Muscle of leg (tissue), 11 donors: ENCODE data around the gene LAMA2. TPM values are rescaled to one million over a fixed set of nuclear protein-coding genes. Genes with fewer than 3 reads are reported as not detected.

ENCODE experiments used
- DNase-seq: peaks from one replicate; pipeline ENCODE4 v3.0.0; 2013
- H3K27ac ChIP-seq: one replicate; pipeline ENCODE4 v1.5.1; 2013; ENCODE audit warnings: mild to moderate bottlenecking, low read length, control low read depth
- H3K27me3 ChIP-seq: one replicate; pipeline ENCODE4 v1.6.1; 2013; ENCODE audit warnings: low read length; ENCODE audit not compliant: control insufficient read depth, insufficient read depth
- H3K36me3 ChIP-seq: one replicate; pipeline ENCODE4 v1.6.1; 2013; ENCODE audit warnings: low read length; ENCODE audit not compliant: control insufficient read depth, insufficient read depth
- H3K4me1 ChIP-seq: one replicate; pipeline ENCODE4 v1.6.1; 2013; ENCODE audit warnings: low read length; ENCODE audit not compliant: control insufficient read depth, insufficient read depth
- H3K4me3 ChIP-seq: one replicate; pipeline ENCODE4 v1.5.1; 2013; ENCODE audit warnings: low read length, control low read depth
- H3K9me3 ChIP-seq: replicated peaks from 2 replicates; pipeline ENCODE4 v1.6.1; 2013; ENCODE audit warnings: low read depth, low read length; ENCODE audit not compliant: control insufficient read depth
- WGBS: methylation state at CpG from one replicate; pipeline ENCODE4 v1.1.5; 2013; ENCODE audit warnings: missing lambda C conversion rate; ENCODE audit not compliant: insufficient coverage; 5-methylcytosine and 5-hydroxymethylcytosine counted together
- polyA plus RNA-seq, 8 donors: library from polyadenylated mRNA; unstranded; fragments of 120-200 nt; gene quantifications; one replicate each; pipeline versions ENCODE4 v1.2.1 to v1.2.3, GENCODE V29; 2013; ENCODE audit warnings: inconsistent platforms in 1 of 8, low replicate concordance in 1 of 8; ENCODE audit not compliant: insufficient read length in 8 of 8, insufficient read depth in 1 of 8
- total RNA-seq: library from RNA; stranded (reverse); fragments of 120-200 nt; gene quantifications from one replicate; pipeline ENCODE4 v1.2.4, GENCODE V29; 2013

The LAMA2 gene
- total and polyA plus RNA-seq, 9 donors, result 105 to 165 (median 140) TPM

GRCh38 chr6:129351807-129352206 lies 468.9 kb downstream of the LAMA2 start:
- peaks cover 4% of the 10 kb centered on the region for H3K36me3 ChIP-seq
- no peaks in the 10 kb centered on the region for H3K27me3 ChIP-seq
- no peaks in the 10 kb centered on the region for H3K4me1 ChIP-seq
- DNase-seq, result peak; percentile 24
- no peak overlapping the region for H3K27ac ChIP-seq
- H3K4me3 ChIP-seq, result no peak overlapping the region
- no peaks in the 10 kb centered on the region for H3K9me3 ChIP-seq
- WGBS, result 33% methylated on average over 1 of the region's 1 CpG

DNA sequence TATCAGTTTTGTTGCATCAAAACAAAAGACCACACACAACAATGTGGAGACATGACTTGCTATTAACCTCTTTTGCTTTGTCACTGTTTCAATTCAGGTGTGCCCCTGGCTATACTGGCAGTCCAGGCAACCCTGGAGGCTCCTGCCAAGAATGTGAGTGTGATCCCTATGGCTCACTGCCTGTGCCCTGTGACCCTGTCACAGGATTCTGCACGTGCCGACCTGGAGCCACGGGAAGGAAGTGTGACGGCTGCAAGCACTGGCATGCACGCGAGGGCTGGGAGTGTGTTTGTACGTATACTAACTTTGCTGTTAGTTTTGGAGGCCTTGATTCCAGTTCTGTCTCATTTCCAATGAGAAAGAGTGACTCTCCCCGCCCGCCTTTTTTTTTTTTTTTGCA lies 470.1 kb downstream of the LAMA2 start:
- no peaks in the 10 kb centered on the region for H3K4me1 ChIP-seq
- H3K27ac ChIP-seq, result no peak overlapping the region
- H3K4me3 ChIP-seq, result no peak overlapping the region
- H3K27me3 ChIP-seq, result no peaks in the 10 kb centered on the region
- WGBS, result 60% methylated on average over 7 of the region's 9 CpGs
- peak; percentile 20 for DNase-seq
- H3K36me3 ChIP-seq, result peaks cover 4% of the 10 kb centered on the region
- no peaks in the 10 kb centered on the region for H3K9me3 ChIP-seq

GRCh38 chr6:129356129-129356528 lies 473.2 kb downstream of the LAMA2 start:
- WGBS, result 20% methylated on average over 1 of the region's 2 CpGs
- Histone ChIP-seq H3K27me3 (no peaks in the 10 kb centered on the region), H3K4me3 (no peak overlapping the region), H3K9me3 (no peaks in the 10 kb centered on the region), H3K27ac (no peak overlapping the region), H3K4me1 (no peaks in the 10 kb centered on the region), H3K36me3 (peaks cover 4% of the 10 kb centered on the region)
- no peak for DNase-seq

- no peaks in the 10 kb centered on the region for H3K9me3 ChIP-seq
- no CpG with 5 or more reads among the region's 2 CpGs for WGBS
- H3K36me3 ChIP-seq, result peaks cover 3% of the 10 kb centered on the region
- H3K27me3 ChIP-seq, result no peaks in the 10 kb centered on the region
- H3K4me1 ChIP-seq, result no peaks in the 10 kb centered on the region
- no peak for DNase-seq
- no peak overlapping the region for H3K4me3 ChIP-seq
- no peak overlapping the region for H3K27ac ChIP-seq
These were observed 477.1 kb downstream of the LAMA2 start for GRCh38 chr6:129359811-129360681.

DNA sequence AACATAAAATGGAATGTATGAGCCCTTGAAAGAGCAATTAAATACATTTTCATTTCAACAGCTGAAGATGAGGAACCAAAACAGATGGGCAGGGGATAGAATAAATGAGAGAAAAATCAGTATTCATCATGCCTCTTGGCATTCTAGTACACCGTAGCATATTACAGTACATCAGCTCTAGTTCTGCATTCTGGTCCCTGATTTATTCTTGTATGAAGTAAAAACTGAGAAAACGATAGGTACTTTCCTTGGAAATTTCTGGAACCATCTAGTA lies 477.7 kb downstream of the LAMA2 start:
- Histone ChIP-seq H3K27ac (no peak overlapping the region), H3K4me3 (no peak overlapping the region), H3K4me1 (no peaks in the 10 kb centered on the region), H3K27me3 (no peaks in the 10 kb centered on the region), H3K36me3 (peaks cover 3% of the 10 kb centered on the region), H3K9me3 (no peaks in the 10 kb centered on the region)
- no peak for DNase-seq
- WGBS, result no CpG with 5 or more reads among the region's 2 CpGs

GRCh38 chr6:129364037-129364436 lies 481.1 kb downstream of the LAMA2 start:
- WGBS, result 100% methylated on average over 1 of the region's 3 CpGs
- H3K9me3 ChIP-seq, result no peaks in the 10 kb centered on the region
- no peak for DNase-seq
- H3K4me1 ChIP-seq, result no peaks in the 10 kb centered on the region
- H3K27me3 ChIP-seq, result no peaks in the 10 kb centered on the region
- no peak overlapping the region for H3K27ac ChIP-seq
- H3K4me3 ChIP-seq, result no peak overlapping the region
- H3K36me3 ChIP-seq, result peaks cover 9% of the 10 kb centered on the region

DNA sequence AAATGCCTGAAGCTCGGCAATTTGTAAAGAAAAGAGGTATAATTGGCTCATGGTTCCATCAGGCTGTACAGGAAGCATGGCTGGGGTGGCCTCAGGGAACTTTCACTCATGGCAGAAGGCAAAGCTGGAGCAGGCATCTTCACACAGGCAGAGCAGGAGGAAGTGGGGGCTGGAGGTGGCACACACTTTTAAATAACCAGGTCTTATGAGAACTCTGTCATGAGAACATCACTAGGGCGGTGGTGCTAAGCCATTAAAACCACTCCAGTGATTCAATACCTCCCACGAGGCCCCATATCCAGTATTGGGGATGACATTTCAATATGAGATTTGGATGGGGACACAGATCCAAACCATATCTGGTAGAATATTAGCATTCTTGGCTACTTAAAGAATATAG lies 481.8 kb downstream of the LAMA2 start:
- H3K27ac ChIP-seq, result no peak overlapping the region
- H3K36me3 ChIP-seq, result peaks cover 9% of the 10 kb centered on the region
- H3K4me3 ChIP-seq, result no peak overlapping the region
- H3K9me3 ChIP-seq, result no peaks in the 10 kb centered on the region
- no peak for DNase-seq
- H3K27me3 ChIP-seq, result no peaks in the 10 kb centered on the region
- H3K4me1 ChIP-seq, result no peaks in the 10 kb centered on the region
- 100% methylated on average over 1 of the region's 3 CpGs for WGBS

DNA sequence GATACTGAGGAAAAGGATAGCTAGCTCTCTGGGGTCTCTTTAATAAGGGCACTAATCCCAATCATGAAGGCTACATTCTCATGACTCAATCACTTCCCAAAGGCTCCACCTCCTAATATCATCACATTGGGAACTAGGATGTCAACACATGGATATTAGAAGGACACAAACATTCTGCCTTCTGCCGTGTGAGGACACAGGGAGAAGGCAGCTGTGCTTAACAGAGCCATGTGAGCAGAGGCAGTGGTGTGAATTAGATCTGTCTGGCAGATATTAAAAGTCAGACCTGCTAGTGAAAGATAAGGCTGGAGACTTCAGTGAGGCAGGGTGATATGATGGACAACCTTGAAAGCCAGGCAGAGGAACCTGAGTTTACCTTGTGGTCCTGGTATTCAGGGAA lies 485.1 kb downstream of the LAMA2 start:
- Histone ChIP-seq H3K27me3 (no peaks in the 10 kb centered on the region), H3K4me3 (no peak overlapping the region), H3K9me3 (no peaks in the 10 kb centered on the region), H3K36me3 (peaks cover 9% of the 10 kb centered on the region), H3K4me1 (no peaks in the 10 kb centered on the region), H3K27ac (no peak overlapping the region)
- 63% methylated on average over 1 of the region's 1 CpG for WGBS
- no peak for DNase-seq

DNA sequence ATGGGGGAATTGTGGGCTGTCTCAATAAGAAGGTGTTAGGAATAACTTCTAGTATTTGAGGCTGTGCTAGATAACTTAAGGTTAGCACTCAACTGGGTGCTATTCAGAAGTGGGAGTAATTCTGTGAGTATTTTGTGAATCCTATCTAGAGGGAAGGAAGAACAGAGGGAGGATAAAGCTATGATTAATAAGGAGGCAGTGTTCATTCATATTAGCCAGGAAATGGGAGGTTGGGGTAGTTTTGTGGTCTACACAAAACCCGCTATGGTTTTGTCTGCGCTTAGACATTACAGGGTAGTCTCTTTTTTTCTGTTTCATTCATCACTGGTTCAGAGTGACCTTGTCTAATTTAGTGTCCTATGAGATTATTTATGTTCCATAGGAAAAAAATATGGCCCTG lies 486.0 kb downstream of the LAMA2 start:
- no CpG with 5 or more reads among the region's 2 CpGs for WGBS
- H3K4me1 ChIP-seq, result no peaks in the 10 kb centered on the region
- no peaks in the 10 kb centered on the region for H3K27me3 ChIP-seq
- H3K4me3 ChIP-seq, result no peak overlapping the region
- no peak overlapping the region for H3K27ac ChIP-seq
- no peak for DNase-seq
- H3K9me3 ChIP-seq, result no peaks in the 10 kb centered on the region
- H3K36me3 ChIP-seq, result peaks cover 8% of the 10 kb centered on the region

- Histone ChIP-seq H3K27me3 (no peaks in the 10 kb centered on the region), H3K27ac (no peak overlapping the region), H3K4me1 (no peaks in the 10 kb centered on the region), H3K9me3 (no peaks in the 10 kb centered on the region), H3K36me3 (peaks cover 12% of the 10 kb centered on the region), H3K4me3 (no peak overlapping the region)
- peak; percentile 5 for DNase-seq
- WGBS, result 93% methylated on average over 3 of the region's 5 CpGs
These were observed 486.8 kb downstream of the LAMA2 start for GRCh38 chr6:129369737-129370136.
